Nephron progenitor cell (in vitro differentiated cells): Measurements from ENCODE around the gene TMPRSS3.
A peak's percentile ranks its signal among the peaks of the same experiment; 100 is the strongest.

Source experiments
- DNase-seq: peaks from one replicate; pipeline ENCODE4 v3.0.0; 2021
- H3K27ac Mint-ChIP-seq: 2 replicates; pipeline ENCODE4 v1.8.0; 2021; ENCODE audit warnings: mild to moderate bottlenecking, moderate library complexity, mixed read lengths
- H3K27me3 Mint-ChIP-seq: 2 replicates; pipeline ENCODE4 v1.8.0; 2021; ENCODE audit warnings: mild to moderate bottlenecking, low read depth, mixed read lengths; ENCODE audit not compliant: poor library complexity
- H3K36me3 Mint-ChIP-seq: 2 replicates; pipeline ENCODE4 v1.8.0; 2021; ENCODE audit warnings: low read depth, mixed read lengths
- H3K4me1 Mint-ChIP-seq: 2 replicates; pipeline ENCODE4 v1.8.0; 2021; ENCODE audit warnings: mixed read lengths
- H3K4me3 Mint-ChIP-seq: 2 replicates; pipeline ENCODE4 v1.8.0; 2021; ENCODE audit warnings: mild to moderate bottlenecking, moderate library complexity, mixed read lengths
- H3K9me3 Mint-ChIP-seq: 2 replicates; pipeline ENCODE4 v1.8.0; 2021; ENCODE audit warnings: mild to moderate bottlenecking, moderate library complexity, mixed read lengths
- TF ChIP-seq, protein P1 (sequence below): fragments of 200-600 bp; sonication (generic); IDR thresholded peaks from 2 replicates; pipeline ENCODE4 v1.5.0; 2021; ENCODE audit warnings: antibody characterized with exemption

TMPRSS3 gene

GRCh38 chr21:42340187-42341050, 55.4 kb downstream of the TMPRSS3 start:
- Mint-ChIP-seq H3K27me3 (peaks cover 4% of the 10 kb centered on the region), H3K4me3 (no peak overlapping the region), H3K27ac (no peak overlapping the region), H3K9me3 (no peaks in the 10 kb centered on the region), H3K4me1 (peaks cover 42% of the 10 kb centered on the region), H3K36me3 (no peaks in the 10 kb centered on the region)
- TF ChIP-seq, protein P1, sequence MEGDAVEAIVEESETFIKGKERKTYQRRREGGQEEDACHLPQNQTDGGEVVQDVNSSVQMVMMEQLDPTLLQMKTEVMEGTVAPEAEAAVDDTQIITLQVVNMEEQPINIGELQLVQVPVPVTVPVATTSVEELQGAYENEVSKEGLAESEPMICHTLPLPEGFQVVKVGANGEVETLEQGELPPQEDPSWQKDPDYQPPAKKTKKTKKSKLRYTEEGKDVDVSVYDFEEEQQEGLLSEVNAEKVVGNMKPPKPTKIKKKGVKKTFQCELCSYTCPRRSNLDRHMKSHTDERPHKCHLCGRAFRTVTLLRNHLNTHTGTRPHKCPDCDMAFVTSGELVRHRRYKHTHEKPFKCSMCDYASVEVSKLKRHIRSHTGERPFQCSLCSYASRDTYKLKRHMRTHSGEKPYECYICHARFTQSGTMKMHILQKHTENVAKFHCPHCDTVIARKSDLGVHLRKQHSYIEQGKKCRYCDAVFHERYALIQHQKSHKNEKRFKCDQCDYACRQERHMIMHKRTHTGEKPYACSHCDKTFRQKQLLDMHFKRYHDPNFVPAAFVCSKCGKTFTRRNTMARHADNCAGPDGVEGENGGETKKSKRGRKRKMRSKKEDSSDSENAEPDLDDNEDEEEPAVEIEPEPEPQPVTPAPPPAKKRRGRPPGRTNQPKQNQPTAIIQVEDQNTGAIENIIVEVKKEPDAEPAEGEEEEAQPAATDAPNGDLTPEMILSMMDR = no peak
- no peak for DNase-seq

- Mint-ChIP-seq H3K4me3 (no peak overlapping the region), H3K27me3 (peaks cover 4% of the 10 kb centered on the region), H3K27ac (no peak overlapping the region), H3K9me3 (no peaks in the 10 kb centered on the region), H3K4me1 (peaks cover 44% of the 10 kb centered on the region), H3K36me3 (no peaks in the 10 kb centered on the region)
- no peak for DNase-seq
- TF ChIP-seq, protein P1 = no peak
Measured at GRCh38 chr21:42338729-42339715, 56.8 kb downstream of the TMPRSS3 start.

DNA sequence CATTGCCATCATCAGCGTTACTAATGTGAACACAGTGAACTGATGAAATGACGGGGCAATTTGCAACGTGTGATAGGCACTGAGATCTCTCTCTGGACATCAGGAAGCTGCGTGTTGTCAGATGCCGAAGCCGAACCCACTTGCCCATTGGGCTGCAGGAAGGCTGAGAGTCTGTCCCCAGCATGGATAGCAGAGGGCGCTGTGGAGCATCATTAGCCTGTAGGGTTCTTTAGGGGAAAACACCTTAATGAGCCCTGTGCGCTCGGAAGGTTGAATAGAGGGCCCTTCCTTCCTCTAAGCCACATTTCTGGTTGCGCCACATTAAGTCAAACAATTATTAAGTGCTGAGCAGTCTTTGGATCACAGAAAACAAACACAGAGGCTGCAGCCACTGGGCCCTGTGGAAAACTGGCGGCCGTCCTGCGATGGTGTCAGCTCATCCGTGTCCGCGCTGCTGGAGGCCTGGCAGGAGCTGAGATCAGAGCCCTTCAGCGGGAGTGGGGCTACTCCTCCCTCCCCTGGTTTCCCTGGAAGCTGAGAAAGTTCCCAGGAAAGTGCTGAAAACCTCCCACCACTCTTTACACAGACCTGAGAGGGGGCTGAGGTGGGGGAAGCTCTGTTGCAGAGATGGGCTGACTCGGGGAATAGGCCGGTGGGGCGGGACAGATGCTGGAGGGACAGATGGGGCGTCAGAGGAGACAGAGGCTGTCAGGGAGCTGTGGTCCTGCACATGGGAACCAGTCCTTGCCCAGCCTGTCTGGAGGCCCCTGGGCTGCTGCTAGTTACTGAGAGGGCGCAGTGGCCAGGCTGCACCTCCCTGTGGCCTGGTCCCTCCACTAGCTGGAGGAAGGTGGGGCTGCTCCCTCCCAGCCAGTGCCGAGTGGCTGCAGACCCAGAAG, 57.8 kb downstream of the TMPRSS3 start:
- H3K9me3 Mint-ChIP-seq = no peaks in the 10 kb centered on the region
- H3K4me1 Mint-ChIP-seq = peaks cover 44% of the 10 kb centered on the region
- H3K36me3 Mint-ChIP-seq = no peaks in the 10 kb centered on the region
- TF ChIP-seq, protein P1 = peak; percentile 70
- peak overlapping the region; percentile 88 for H3K27ac Mint-ChIP-seq
- peak overlapping the region; percentile 62 for H3K4me3 Mint-ChIP-seq
- peak; percentile 81 for DNase-seq
- no peaks in the 10 kb centered on the region for H3K27me3 Mint-ChIP-seq

GRCh38 chr21:42337276-42337675, 58.6 kb downstream of the TMPRSS3 start:
- Mint-ChIP-seq H3K36me3 (no peaks in the 10 kb centered on the region), H3K9me3 (peaks cover 6% of the 10 kb centered on the region), H3K4me1 (peaks cover 49% of the 10 kb centered on the region), H3K27ac (no peak overlapping the region), H3K4me3 (no peak overlapping the region), H3K27me3 (no peaks in the 10 kb centered on the region)
- TF ChIP-seq, protein P1 = no peak
- DNase-seq = no peak

DNA sequence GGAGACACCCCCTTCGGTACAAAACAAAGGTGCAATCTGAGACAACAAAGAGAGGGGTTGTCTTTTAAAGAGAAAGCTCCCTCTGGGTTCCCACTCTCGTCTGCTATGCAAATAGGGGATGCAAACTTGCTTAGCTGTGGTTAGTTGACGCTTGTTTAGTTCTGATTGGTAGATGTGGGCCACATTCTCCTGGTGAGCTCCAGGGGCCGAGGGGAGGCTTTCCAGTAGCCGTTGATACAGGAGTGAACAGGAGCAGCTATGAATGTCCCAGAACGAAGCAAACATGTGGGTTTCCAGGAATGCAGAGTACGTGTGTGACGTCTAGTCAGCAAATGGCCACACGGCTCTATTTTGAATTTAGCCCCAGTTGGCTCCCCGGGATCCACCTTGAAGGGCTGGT, 59.8 kb downstream of the TMPRSS3 start:
- Mint-ChIP-seq H3K9me3 (peaks cover 18% of the 10 kb centered on the region), H3K4me1 (peaks cover 49% of the 10 kb centered on the region)
- TF ChIP-seq, protein P1 = no peak

More for the DNA sequence above, 59.8 kb downstream of the TMPRSS3 start:
- peaks cover 5% of the 10 kb centered on the region for H3K27me3 Mint-ChIP-seq
- H3K27ac Mint-ChIP-seq = no peak overlapping the region
- no peaks in the 10 kb centered on the region for H3K36me3 Mint-ChIP-seq
- DNase-seq = no peak
- peak overlapping the region; percentile 45 for H3K4me3 Mint-ChIP-seq
